ENCODE data around the gene MYORG.

DNA sequence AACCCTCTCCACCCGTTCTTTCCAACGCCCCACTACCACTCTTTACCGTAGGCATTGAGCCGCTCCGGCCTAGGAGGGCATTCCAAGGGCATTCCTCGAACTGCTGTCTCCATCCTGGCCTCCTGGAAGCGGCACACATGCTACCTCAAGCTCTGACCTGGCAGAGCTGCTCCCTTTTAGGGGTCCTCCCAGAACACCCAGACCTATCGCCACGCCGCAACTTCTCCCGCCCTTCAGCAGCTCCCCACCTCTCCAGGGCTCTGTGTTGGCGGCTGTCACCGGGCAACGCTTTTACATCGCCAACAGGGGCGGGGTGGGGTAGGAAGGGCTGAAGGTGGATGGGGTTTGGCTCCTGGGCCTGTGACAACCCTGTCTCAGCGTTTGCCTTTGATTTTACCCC is 4.6 kb upstream of the MYORG start:
- no peak for TF ChIP-seq POLR2A (IDR thresholded peaks at IDR 0.05; ENCODE audit: low read length)
- TF ChIP-seq GATA1 (IDR thresholded peaks at IDR 0.05; ENCODE audit: low read depth, low read length), result no peak
